GM18498 (cell line): Measurements from ENCODE around the gene SLC26A2.

Experiments used
- ATAC-seq: cut with Tn5 transposase; IDR thresholded peaks from one replicate; pipeline ENCODE4 v1.9.1; 2021; ENCODE audit warnings: mild to moderate bottlenecking, moderate library complexity; ENCODE audit not compliant: unreplicated experiment

Gene SLC26A2

GRCh38 chr5:149960272-149961185 is at the start of gene SLC26A2:
SLC26A2 (plus strand) TSS chr5:149960758; CDS start chr5:149977653, 16,895 bp downstream.
- peak; percentile 99 for ATAC-seq

- ATAC-seq: no peak
Measured at GRCh38 chr5:149911031-149911430, 49.5 kb upstream of the SLC26A2 start.

DNA sequence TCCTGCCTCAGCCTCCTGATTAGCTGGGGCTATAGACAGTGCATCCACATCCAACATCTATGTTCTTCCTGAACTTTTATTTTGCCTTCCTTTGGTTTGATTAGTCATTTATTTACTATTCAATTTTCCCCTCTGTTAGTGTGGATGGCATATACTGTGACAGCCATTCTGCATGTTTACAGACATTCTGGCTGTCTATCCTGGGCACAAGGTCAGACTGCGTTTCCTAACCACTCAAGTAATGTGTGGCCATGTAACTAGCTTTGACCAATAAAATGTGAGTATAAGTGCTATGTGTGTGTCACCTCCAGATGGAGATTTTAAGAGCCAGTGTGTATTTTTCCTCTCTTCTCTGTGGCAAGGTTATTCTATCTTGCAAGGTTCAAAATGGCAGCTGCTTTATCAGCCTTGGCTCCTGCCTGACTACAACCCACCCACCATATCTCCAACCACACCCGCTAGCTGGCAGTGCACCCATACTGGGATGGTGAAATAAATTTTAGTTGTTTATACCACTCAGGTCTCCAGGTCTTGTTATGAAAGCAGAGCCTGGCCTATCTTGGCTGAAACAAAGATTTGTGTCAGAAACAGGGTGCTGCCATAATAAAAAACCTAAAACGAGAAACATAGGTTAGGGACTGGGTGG is 48.2 kb upstream of the SLC26A2 start:
- no peak for ATAC-seq

GRCh38 chr5:149913436-149914419 is 46.8 kb upstream of the SLC26A2 start:
- no peak for ATAC-seq

GRCh38 chr5:149915392-149916260 is 44.9 kb upstream of the SLC26A2 start:
- no peak for ATAC-seq

DNA sequence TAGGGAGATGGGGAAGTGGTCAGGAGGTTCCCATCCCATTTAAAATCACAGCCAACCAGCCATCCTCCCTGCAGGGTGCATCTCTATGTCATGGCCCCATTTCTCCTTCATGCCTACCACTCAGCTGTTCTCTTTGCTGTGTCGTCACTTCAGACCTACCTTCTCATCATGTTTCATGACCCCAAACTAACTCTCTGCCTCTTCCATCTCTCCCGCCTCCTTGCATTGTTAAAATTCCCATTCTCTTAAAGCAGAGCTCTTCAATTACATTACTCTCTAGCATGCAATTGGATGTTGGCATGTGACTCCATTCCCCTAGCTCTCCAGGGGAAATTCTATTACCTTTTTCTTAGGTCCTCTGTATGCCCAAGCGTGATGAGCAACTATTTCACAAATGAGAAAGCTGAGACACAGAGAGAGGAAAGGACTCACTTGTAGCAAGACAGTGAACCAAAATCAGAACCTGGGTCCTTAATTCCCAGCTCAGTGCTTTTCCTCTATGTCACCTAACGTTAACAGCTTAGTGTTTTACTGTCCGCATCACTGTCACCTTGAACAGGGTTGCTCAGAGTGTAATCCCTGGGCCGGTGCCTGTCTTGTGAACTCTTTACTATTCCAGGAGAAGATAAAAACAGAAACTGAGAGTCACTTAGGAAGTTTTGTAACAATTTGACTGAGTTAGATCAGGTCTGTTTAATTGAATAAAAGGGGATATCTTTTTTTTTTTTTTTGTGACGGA is 44.1 kb upstream of the SLC26A2 start:
- no peak for ATAC-seq

DNA sequence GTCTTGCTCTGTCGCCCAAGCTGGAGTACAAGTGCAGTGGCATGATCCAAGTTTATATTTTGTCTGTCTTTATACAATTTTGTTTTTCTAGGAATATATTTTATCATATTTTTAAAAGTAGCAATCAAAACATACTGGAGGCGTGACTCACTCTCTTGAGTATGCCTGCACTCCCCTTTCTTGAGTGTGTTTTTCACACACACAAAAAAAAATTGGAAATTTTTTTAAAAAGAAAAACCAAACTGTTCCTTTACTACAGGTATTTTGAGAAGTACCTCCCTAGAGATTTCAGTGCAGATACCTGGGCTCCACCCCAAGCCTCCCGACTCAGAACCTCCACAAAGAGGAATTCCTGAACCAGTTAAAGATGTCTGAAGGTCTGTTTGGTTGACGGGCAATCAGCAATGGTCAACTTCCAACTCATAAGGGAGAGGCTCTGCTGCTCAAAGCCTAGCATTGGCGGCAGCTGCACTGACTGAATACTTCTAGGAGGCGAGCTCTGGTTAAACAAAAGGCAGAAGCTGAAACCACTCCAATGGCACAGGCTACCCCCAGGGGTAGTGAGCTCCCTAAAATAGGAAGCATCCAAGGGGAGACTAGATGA is 43.4 kb upstream of the SLC26A2 start:
- no peak for ATAC-seq

- no peak for ATAC-seq
Measured at GRCh38 chr5:149921597-149921996, 39.0 kb upstream of the SLC26A2 start.

DNA sequence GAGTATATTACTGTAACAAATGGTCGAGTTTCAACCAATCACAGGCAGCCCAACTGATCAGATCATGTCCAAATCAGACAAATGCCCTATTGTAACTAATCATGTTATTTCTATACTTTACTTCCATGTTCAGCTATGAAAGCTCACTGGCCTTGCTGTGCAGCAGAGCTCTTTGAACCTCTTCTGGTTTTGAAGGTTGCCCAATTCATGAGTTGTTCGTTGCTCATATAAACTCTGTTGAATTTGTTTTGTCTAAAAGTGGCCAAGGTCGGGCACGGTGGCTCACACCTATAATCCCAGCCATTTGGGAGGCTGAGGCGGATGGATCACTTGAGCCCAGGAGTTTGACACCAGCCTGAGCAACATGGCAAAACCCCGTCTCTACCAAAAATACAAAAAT is 37.6 kb upstream of the SLC26A2 start:
- no peak for ATAC-seq

GRCh38 chr5:149924486-149924885 is 36.1 kb upstream of the SLC26A2 start:
- ATAC-seq: no peak

- ATAC-seq: no peak
Measured at GRCh38 chr5:149930043-149930748, 30.4 kb upstream of the SLC26A2 start.

DNA sequence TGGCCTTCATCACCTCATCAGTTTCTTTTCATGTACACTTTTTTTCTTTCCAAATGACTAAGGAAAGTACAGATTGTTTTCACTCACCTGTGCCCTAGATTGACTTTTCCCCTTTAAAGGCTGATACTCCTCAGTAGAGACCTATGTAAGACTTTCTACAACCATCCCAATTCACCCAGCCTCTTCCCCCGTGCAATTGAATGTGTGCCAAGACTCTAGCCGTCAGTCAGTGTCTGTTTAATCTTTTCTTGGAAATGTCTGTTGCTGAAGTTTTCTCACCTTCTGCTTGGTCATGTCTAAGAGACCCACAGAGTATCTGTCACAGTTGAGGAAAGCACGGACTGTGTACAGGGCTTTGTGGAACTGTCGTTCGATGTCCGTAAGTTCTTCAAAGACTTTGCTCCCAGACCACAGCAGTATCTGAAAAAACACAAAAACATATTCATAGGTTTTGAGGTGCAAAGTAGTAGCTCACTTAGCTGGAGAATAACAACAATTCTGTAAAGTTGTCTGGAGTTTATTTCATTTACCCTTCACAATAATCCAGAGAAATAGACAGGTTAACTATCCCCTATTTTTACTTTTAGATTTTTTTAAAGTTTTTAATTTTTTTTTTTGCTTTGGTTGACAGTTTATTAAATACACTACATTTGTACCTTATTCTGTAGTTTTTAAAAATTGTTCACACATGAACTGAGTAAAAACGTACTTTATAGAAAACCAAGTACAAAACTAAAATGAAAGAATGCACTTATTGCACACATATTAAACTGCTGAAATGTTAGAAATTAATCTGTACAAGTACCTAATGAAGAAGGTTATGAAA is 29.6 kb upstream of the SLC26A2 start:
- ATAC-seq: no peak

DNA sequence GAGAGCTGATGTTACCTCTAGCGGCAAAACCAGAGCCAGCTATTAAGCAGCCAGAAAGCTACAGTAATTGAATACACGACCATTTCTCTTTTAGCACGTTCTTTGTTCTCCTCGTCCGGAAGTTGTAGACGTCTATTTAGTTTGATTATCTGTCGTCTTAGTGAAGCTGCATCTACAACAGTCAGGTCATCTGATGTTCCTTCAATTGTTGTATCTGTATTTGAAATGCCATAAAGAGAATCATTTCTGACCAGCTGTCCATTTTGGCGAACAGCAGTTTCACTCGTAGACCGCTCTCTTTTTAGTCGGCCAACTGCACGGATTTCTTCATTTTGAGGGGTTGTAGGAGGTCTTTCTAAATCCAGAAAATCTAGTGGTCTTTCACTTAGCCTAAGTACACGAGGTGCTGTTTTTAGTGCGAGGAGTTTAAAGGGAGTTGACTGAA is 28.5 kb upstream of the SLC26A2 start:
- ATAC-seq: no peak

DNA sequence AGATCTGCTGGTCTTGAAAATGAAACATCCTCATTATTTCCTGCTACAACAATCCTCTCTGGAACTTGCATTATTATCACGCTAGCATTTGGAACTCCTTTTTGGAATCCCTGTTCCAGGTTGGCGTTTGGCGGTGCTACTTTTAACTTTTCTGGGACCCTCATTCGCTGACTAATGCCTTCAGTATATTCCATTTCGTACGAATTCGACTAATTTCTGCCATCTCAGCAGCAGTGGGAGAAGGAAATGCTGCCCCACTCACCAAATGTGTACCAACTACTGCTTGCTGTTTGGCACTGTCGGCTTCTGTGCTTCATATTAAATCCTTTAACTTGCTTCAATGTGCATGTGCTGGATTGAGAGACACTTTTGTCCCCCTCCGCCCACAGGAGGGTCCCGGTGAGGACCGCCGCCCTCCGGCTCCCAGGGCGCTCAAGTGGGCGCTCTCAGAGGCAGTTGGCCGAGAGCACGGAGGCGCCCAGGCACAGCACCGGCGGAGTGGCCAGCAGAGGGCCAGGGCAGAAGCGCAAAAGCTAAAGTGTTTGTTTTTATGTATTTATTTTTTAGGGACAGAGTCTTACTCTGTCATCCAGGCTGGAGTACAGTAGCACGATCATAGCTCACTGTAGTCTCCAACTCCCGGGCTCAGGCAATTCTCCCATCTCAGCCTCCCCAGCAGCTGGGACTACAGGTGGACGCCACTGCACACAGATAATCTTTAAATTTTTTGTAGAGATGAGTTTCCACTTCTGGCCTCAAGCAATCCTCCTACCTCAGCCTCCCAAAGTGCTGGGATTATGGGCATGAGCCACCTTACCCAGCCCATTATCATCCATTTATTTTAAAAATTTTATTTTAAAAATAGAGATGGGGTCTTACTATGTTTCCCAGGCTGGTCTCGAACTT is 27.9 kb upstream of the SLC26A2 start:
- ATAC-seq: no peak

- ATAC-seq: no peak
Measured at GRCh38 chr5:149935431-149935901, 25.1 kb upstream of the SLC26A2 start.

- no peak for ATAC-seq
Measured at GRCh38 chr5:149936044-149936699, 24.4 kb upstream of the SLC26A2 start.
